Parathyroid adenoma (tissue), 2 donors: ENCODE data around the gene WDR27.

Experiments used
- H2AFZ ChIP-seq: fragments of 300-600 bp; sonication (generic); one replicate; pipeline ENCODE4 v1.7.0; 2017; ENCODE audit warnings: antibody characterized with exemption, mild to moderate bottlenecking
- H3K27ac ChIP-seq: fragments of 300-600 bp; sonication (generic); one replicate; pipeline ENCODE4 v1.7.0; 2017
- H3K27me3 ChIP-seq: fragments of 300-600 bp; sonication (generic); one replicate; pipeline ENCODE4 v1.7.0; 2017; ENCODE audit warnings: low read length; ENCODE audit not compliant: control insufficient read depth, insufficient read depth
- H3K36me3 ChIP-seq: fragments of 300-600 bp; sonication (generic); one replicate; pipeline ENCODE4 v1.7.0; 2017; ENCODE audit warnings: low read length; ENCODE audit not compliant: control insufficient read depth, insufficient read depth
- H3K4me1 ChIP-seq: fragments of 300-600 bp; sonication (generic); one replicate; pipeline ENCODE4 v1.7.0; 2017; ENCODE audit warnings: control low read depth
- H3K4me2 ChIP-seq: fragments of 300-600 bp; sonication (generic); one replicate; pipeline ENCODE4 v1.7.0; 2017; ENCODE audit warnings: low read length
- H3K4me3 ChIP-seq: fragments of 300-600 bp; sonication (generic); one replicate; pipeline ENCODE4 v1.7.0; 2017; ENCODE audit warnings: low read depth, low read length
- H3K79me2 ChIP-seq: fragments of 300-600 bp; sonication (generic); one replicate; pipeline ENCODE4 v1.7.0; 2017; ENCODE audit warnings: control low read depth
- H3K9ac ChIP-seq: fragments of 300-600 bp; sonication (generic); one replicate; pipeline ENCODE4 v1.7.0; 2017; ENCODE audit warnings: mild to moderate bottlenecking
- H3K9me3 ChIP-seq: fragments of 300-600 bp; sonication (generic); one replicate; pipeline ENCODE4 v1.7.0; 2017; ENCODE audit warnings: low read length; ENCODE audit not compliant: control insufficient read depth
- TF ChIP-seq, protein P1 (sequence below): fragments of 300-600 bp; sonication (generic); IDR thresholded peaks from one replicate; pipeline ENCODE4 v1.7.0; 2017; ENCODE audit warnings: antibody characterized with exemption, mild to moderate bottlenecking
- donor health status: primary hyperparathyroidism.

The WDR27 gene

DNA sequence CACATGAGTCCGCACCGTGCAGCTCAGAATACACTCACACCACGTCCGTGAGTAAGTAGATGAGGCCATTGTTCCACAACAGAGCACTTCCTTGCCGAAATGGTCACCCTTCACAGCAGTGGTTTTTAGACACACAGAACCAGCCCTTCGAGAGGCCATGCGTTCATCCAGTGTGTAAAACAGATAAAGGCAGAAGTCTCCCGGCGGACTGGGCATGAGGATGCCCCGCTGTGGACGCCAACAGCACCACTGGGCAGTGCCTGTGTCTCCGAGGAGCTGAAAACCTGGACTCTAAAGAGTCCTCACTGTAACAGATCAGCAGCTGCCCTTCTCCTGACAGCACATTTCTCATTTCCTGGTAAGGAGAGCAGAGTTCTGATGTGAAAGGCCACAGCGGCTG, 75.2 kb downstream of the WDR27 start:
- Histone ChIP-seq H3K4me1 (no peaks in the 10 kb centered on the region), H3K79me2 (no peaks in the 10 kb centered on the region), H3K9me3 (no peaks in the 10 kb centered on the region), H3K9ac (no peak overlapping the region), H3K27ac (no peak overlapping the region), H3K27me3 (no peaks in the 10 kb centered on the region), H2AFZ (no peak overlapping the region), H3K36me3 (no peaks in the 10 kb centered on the region), H3K4me2 (no peak overlapping the region), H3K4me3 (no peak overlapping the region)
- TF ChIP-seq, protein P1, sequence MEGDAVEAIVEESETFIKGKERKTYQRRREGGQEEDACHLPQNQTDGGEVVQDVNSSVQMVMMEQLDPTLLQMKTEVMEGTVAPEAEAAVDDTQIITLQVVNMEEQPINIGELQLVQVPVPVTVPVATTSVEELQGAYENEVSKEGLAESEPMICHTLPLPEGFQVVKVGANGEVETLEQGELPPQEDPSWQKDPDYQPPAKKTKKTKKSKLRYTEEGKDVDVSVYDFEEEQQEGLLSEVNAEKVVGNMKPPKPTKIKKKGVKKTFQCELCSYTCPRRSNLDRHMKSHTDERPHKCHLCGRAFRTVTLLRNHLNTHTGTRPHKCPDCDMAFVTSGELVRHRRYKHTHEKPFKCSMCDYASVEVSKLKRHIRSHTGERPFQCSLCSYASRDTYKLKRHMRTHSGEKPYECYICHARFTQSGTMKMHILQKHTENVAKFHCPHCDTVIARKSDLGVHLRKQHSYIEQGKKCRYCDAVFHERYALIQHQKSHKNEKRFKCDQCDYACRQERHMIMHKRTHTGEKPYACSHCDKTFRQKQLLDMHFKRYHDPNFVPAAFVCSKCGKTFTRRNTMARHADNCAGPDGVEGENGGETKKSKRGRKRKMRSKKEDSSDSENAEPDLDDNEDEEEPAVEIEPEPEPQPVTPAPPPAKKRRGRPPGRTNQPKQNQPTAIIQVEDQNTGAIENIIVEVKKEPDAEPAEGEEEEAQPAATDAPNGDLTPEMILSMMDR, result no peak

DNA sequence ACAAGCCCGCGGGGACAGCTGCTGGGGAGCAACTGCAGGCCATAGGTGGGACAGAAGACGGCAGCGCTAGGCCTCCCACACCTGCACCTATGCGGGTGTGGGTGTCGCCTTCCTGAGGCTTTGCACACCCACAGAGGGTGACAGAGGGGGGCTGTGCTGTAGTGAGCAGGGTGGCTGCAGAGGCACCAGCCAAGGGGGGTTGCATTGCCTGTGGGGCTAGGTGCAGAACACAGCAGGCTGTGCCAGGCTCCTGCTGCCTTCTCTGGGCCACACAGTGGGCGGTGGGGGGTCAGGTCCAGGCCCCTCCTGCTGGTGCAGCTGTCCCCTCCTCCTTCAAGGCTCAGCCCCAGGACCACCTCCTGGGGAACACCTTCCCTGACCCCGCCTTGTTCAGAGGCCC, 75.7 kb downstream of the WDR27 start:
- Histone ChIP-seq H2AFZ (no peak overlapping the region), H3K4me2 (no peak overlapping the region), H3K4me1 (no peaks in the 10 kb centered on the region), H3K9me3 (no peaks in the 10 kb centered on the region), H3K79me2 (no peaks in the 10 kb centered on the region), H3K4me3 (no peak overlapping the region), H3K36me3 (no peaks in the 10 kb centered on the region), H3K27ac (no peak overlapping the region), H3K27me3 (no peaks in the 10 kb centered on the region), H3K9ac (no peak overlapping the region)
- TF ChIP-seq, protein P1, result no peak

DNA sequence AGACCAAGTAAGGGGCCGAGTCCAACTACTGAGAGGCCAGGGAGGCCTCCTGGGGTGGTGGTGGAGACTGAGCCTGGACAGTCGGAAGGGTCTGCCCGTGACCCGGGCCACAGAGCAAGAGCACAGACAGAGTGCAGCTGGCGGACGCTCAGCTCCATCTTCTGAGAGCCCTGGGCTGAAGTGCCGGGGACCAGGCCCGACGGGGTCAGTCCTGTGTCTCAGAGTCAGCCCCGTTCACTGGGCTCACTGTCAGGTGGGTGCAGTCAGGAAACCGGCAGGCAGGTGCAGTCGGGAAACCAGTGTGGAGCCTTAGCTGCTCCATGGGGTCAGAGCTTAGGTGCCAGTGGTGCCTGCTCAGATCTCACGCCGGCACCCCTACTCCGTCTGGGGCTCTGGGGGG, 76.5 kb downstream of the WDR27 start:
- no peaks in the 10 kb centered on the region for H3K9me3 ChIP-seq
- no peaks in the 10 kb centered on the region for H3K27me3 ChIP-seq
- H3K9ac ChIP-seq, result no peak overlapping the region
- H3K4me2 ChIP-seq, result no peak overlapping the region
- no peak overlapping the region for H2AFZ ChIP-seq
- H3K27ac ChIP-seq, result no peak overlapping the region
- TF ChIP-seq, protein P1, result no peak
- no peaks in the 10 kb centered on the region for H3K79me2 ChIP-seq
- no peaks in the 10 kb centered on the region for H3K4me1 ChIP-seq
- no peaks in the 10 kb centered on the region for H3K36me3 ChIP-seq
- no peak overlapping the region for H3K4me3 ChIP-seq

DNA sequence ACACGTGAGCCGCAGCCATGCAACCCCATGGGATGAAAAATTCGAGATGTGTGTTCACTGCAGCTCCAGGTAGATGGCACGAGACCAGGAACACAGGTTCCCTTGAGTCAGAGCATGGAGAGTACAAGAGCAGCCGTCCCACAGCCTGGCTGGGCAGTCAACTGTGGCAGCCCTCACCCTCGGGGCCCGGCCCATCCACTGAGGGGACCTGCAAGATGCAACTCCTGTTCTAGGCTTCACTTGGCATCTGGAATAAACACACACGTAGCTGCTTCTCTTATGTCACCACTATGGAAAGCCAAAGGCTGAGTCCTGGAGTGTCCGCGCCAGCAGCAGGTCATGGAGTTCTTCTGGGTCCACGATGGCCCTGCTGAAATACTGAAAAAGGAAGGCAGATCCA, 77.0 kb downstream of the WDR27 start:
- H3K79me2 ChIP-seq, result no peaks in the 10 kb centered on the region
- no peaks in the 10 kb centered on the region for H3K36me3 ChIP-seq
- H3K9ac ChIP-seq, result no peak overlapping the region
- H3K9me3 ChIP-seq, result no peaks in the 10 kb centered on the region
- H3K27me3 ChIP-seq, result no peaks in the 10 kb centered on the region
- TF ChIP-seq, protein P1, result no peak
- no peaks in the 10 kb centered on the region for H3K4me1 ChIP-seq
- no peak overlapping the region for H3K27ac ChIP-seq
- no peak overlapping the region for H2AFZ ChIP-seq
- H3K4me3 ChIP-seq, result no peak overlapping the region
- H3K4me2 ChIP-seq, result no peak overlapping the region

DNA sequence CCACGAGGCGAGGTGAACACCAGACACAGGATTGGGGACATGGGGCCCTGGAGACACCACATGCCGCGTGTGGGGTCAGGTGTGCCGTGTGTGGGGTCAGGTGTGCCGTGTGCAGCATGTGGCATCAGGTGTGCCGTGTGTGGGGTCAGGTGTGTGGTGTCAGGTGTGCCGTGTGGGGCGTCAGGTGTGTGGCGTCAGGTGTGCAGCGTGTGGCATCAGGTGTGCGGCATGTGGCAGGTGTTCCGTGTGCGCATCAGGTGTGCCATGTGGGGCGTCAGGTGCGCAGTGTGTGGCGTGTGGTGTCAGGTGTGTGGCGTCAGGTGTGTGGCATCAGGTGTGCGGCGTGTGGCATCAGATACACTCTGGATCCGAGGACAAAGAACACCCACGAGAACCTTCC, 77.9 kb downstream of the WDR27 start:
- Histone ChIP-seq H3K9me3 (no peaks in the 10 kb centered on the region), H3K27me3 (no peaks in the 10 kb centered on the region), H3K4me1 (no peaks in the 10 kb centered on the region), H3K9ac (no peak overlapping the region), H3K79me2 (no peaks in the 10 kb centered on the region), H3K4me2 (no peak overlapping the region), H3K36me3 (no peaks in the 10 kb centered on the region), H3K4me3 (no peak overlapping the region), H2AFZ (no peak overlapping the region), H3K27ac (no peak overlapping the region)
- TF ChIP-seq, protein P1, result no peak
